ENCODE results near the gene PI4K2B. TPM values are rescaled to one million over a fixed set of nuclear protein-coding genes. Genes with fewer than 3 reads are reported as not detected.

PI4K2B gene
- total RNA-seq, 1 experiment from 2014 or later: 19.3 TPM

GRCh38 chr4:25209702-25210101, 24.1 kb upstream of the PI4K2B start:
- H3K4me1 ChIP-seq (ENCODE audit: control insufficient read depth in 1 of 2, insufficient read depth in 2 of 2, low read length in 2 of 2): no peaks in the 10 kb centered on the region
- H4K20me1 ChIP-seq (ENCODE audit: insufficient read depth): no peaks in the 10 kb centered on the region
- no peaks in the 10 kb centered on the region for H3K9me3 ChIP-seq (ENCODE audit: control insufficient read depth in 1 of 2, insufficient read depth in 1 of 2, low read depth in 1 of 2, low read length in 2 of 2)
- DNase-seq (ENCODE audit: low read depth, low spot score) (no peak), ATAC-seq (no peak)
- no peaks in the 10 kb centered on the region for H3K9me2 ChIP-seq (ENCODE audit: insufficient read depth)
- TF ChIP-seq ZBTB33 (IDR thresholded peaks at IDR 0.05; ENCODE audit: extremely low read depth, insufficient replicate concordance, low read length): no peak
- TF ChIP-seq FOSL1 (IDR thresholded peaks at IDR 0.05; ENCODE audit: low read depth): no peak
- TF ChIP-seq ZFX (IDR thresholded peaks at IDR 0.05): no peak
- ChIA-PET CTCF (no interaction called here), POLR2A (no interaction called here), RAD21 (ENCODE audit: low non-redundant PET in 1 of 2, low total read pairs in 2 of 2, uncharacterized antibody in 2 of 2, unreplicated experiment in 2 of 2) (no interaction called here)
- H3K36me3 ChIP-seq (ENCODE audit: control insufficient read depth in 1 of 2, insufficient read depth in 2 of 2, low read length in 2 of 2): no peaks in the 10 kb centered on the region
- H3K27me3 ChIP-seq (ENCODE audit: insufficient read depth, low read length): no peaks in the 10 kb centered on the region
- H3K4me3 ChIP-seq (replicated peaks in 1 of 2; ENCODE audit: low read depth in 1 of 2, low read length in 2 of 2): no peak overlapping the region
- H3K9ac ChIP-seq (ENCODE audit: low read length): no peak overlapping the region
- no peaks in the 10 kb centered on the region for H3K79me2 ChIP-seq (ENCODE audit: insufficient read depth, low read length)
- no peak overlapping the region for H2AFZ ChIP-seq (ENCODE audit: low read depth, low read length, poor library complexity, severe bottlenecking)
- no peak overlapping the region for H3K27ac ChIP-seq (ENCODE audit: low read depth, low read length)
- intact Hi-C loops (cut with micrococcal nuclease): no loop called here
- BruUV-seq (replicated peaks): no TSS peak
- H3K4me2 ChIP-seq (ENCODE audit: low read length): no peak overlapping the region

- H3K27me3 ChIP-seq (ENCODE audit: insufficient read depth, low read length): no peaks in the 10 kb centered on the region
- no peak overlapping the region for H3K4me3 ChIP-seq (replicated peaks in 1 of 2; ENCODE audit: low read depth in 1 of 2, low read length in 2 of 2)
- no peak overlapping the region for H3K9ac ChIP-seq (ENCODE audit: low read length)
- intact Hi-C loops (cut with micrococcal nuclease): no loop called here
- no peaks in the 10 kb centered on the region for H4K20me1 ChIP-seq (ENCODE audit: insufficient read depth)
- no peaks in the 10 kb centered on the region for H3K9me3 ChIP-seq (ENCODE audit: control insufficient read depth in 1 of 2, insufficient read depth in 1 of 2, low read depth in 1 of 2, low read length in 2 of 2)
- ATAC-seq (no peak), DNase-seq (ENCODE audit: low read depth, low spot score) (no peak)
- no TSS peak for BruUV-seq (replicated peaks)
- no peak overlapping the region for H3K4me2 ChIP-seq (ENCODE audit: low read length)
- ChIA-PET CTCF (no interaction called here), POLR2A (no interaction called here), RAD21 (ENCODE audit: low non-redundant PET in 1 of 2, low total read pairs in 2 of 2, uncharacterized antibody in 2 of 2, unreplicated experiment in 2 of 2) (no interaction called here)
- H3K79me2 ChIP-seq (ENCODE audit: insufficient read depth, low read length): no peaks in the 10 kb centered on the region
- no peaks in the 10 kb centered on the region for H3K36me3 ChIP-seq (ENCODE audit: control insufficient read depth in 1 of 2, insufficient read depth in 2 of 2, low read length in 2 of 2)
- no peak overlapping the region for H2AFZ ChIP-seq (ENCODE audit: low read depth, low read length, poor library complexity, severe bottlenecking)
- no peaks in the 10 kb centered on the region for H3K4me1 ChIP-seq (ENCODE audit: control insufficient read depth in 1 of 2, insufficient read depth in 2 of 2, low read length in 2 of 2)
- H3K9me2 ChIP-seq (ENCODE audit: insufficient read depth): no peaks in the 10 kb centered on the region
- no peak overlapping the region for H3K27ac ChIP-seq (ENCODE audit: low read depth, low read length)
- no peak for TF ChIP-seq ELF1 (IDR thresholded peaks at IDR 0.05; ENCODE audit: borderline replicate concordance, low read depth)
- TF ChIP-seq POLR2AphosphoS5 (IDR thresholded peaks at IDR 0.05; ENCODE audit: low read depth, low read length): no peak
- TF ChIP-seq SIN3A (IDR thresholded peaks at IDR 0.05; ENCODE audit: low read depth): no peak
Measured at GRCh38 chr4:25211721-25212120, 22.1 kb upstream of the PI4K2B start.
